Parietal lobe (tissue), 2 donors: ENCODE data around the gene SQSTM1. TPM values are rescaled to one million over a fixed set of nuclear protein-coding genes. Genes with fewer than 3 reads are reported as not detected.

Experiments
- small RNA-seq: library from RNA; depleted of rRNA; stranded (forward); fragments of <200 nt; gene quantifications from one replicate; pipeline ENCODE3, GENCODE V24; 2014; ENCODE audit warnings: low replicate concordance
- total RNA-seq: library from RNA; depleted of rRNA; stranded (reverse); fragments of >200 nt; gene quantifications from one replicate; pipeline ENCODE4 v1.2.3, GENCODE V29; 2014

SQSTM1 gene
- total RNA-seq: 58.8 TPM

GRCh38 chr5:179820483-179821297 is at the start of gene SQSTM1:
Gene SQSTM1 (plus strand): TSS chr5:179820905. CDS start chr5:179820937, 32 bp downstream.

DNA sequence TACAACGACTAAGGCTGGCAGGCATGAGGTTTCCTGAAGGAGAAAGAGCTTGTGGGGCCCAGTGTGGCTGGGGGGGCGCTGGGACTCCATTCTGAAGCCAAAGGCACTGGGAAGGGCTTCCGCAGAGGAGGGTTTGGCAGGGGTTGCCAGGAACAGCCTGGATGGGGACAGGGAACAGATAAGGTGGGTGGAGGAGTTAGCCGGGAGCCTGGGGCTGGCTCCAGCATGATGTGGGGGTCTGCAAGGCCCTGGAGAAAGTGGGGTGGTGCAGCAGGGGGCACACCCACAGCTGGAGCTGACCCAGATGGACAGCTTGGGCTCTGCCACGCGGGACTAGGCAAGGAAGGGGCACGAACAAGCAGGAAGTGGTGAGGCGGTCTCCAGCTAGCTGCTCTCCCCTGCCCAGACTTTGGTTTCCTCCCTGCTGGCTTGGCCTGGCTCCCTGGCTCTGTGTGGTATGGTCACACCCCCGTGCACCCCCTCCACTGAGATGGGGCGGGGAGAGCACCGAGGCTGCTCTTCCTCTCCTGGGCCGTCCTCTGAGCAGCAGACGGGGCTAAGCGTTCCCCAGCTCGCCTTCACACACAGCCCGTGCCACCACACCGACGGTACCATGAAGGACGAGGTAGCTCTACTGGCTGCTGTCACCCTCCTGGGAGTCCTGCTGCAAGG is 27.1 kb upstream of the SQSTM1 start, which contains the start of gene LTC4S:
Gene LTC4S, plus strand, starts transcription at position 519 of the 672 bp plus-strand sequence. Its CDS starts 95 bp downstream, at position 614.

DNA sequence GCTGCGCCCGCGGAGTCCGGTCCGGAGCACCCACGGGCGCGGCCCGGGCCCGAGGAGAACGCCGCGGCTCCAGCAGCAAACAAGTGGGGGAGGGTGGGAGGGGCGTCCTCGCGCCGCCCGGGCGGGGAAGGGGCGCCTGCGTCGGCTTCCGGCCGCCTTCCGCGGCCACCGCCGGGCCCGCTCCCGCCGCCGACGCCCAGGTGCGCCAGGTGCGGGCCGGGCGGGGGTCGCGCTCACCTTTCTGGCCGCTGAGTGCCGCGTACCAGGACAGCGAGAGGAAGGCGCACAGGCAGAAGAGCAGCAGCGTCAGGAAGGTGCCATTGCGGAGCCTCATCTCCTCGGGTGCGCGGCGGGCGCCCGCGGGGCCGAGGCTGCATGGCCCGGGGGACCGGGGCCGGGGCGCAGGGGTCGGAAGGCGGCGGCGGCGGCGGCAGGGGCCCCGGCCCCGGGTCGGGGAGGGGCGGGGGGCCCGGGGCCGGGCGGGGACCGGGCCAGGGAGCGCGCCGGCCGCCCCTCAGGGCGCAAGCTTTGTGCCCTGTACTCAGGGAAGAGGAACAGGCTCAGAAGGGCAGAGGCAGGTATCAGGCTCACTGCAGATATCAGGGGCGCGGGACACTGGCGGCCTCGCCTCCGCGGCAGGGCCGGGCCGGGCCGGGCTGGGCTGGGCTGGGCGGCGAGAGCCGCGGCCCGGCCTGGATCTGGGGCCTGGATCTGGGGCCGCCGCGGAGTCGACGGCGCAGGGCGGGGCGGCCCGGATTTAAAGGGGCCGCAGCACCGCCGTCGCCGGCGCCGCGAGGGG is 14.3 kb upstream of the SQSTM1 start, which contains the start of gene MGAT4B:
Gene MGAT4B, minus strand, starts transcription at position 617 of the 799 bp plus-strand sequence. Its CDS starts 283 bp downstream, at position 334.

GRCh38 chr5:179858586-179859427 is 38.1 kb downstream of the SQSTM1 start, which contains the start of gene MRNIP:
Gene MRNIP (minus strand): TSS chr5:179858817. CDS start chr5:179858796, 21 bp downstream.

Small RNAs within 50 kb of the gene (small RNA-seq; reads per million reads assigned to genes)
- gene MIR1229: not detected
- not detected for gene RF00019

Other genes starting within 250 kb of the SQSTM1 start
- 1,281 TPM for gene HNRNPH1, start 197.2 kb upstream of the SQSTM1 start, total RNA-seq
- gene CBY3, start 139.9 kb upstream of the SQSTM1 start, total RNA-seq: not detected
- gene CANX, start 121.9 kb upstream of the SQSTM1 start, total RNA-seq: 268 TPM
- gene MAML1, start 88.1 kb upstream of the SQSTM1 start, total RNA-seq: 34.4 TPM
- 6.9 TPM for gene LTC4S, start 26.9 kb upstream of the SQSTM1 start, total RNA-seq
- 81.1 TPM for gene MGAT4B, start 14.0 kb upstream of the SQSTM1 start, total RNA-seq
- 67.6 TPM for gene MRNIP, start 37.9 kb downstream of the SQSTM1 start, total RNA-seq
- gene TBC1D9B, start 87.0 kb downstream of the SQSTM1 start, total RNA-seq: 75.1 TPM